Endodermal cell (in vitro differentiated cells): Measurements from ENCODE around the gene CPT1A. TPM values are rescaled to one million over a fixed set of nuclear protein-coding genes. Genes with fewer than 3 reads are reported as not detected.
A peak's percentile ranks its signal among the peaks of the same experiment; 100 is the strongest.

ENCODE experiments used
- DNase-seq: peaks from one replicate; pipeline ENCODE4 v3.0.0-alpha.2; 2017
- H3K27ac ChIP-seq: 2 replicates; pipeline ENCODE4 v1.5.1; 2013; ENCODE audit warnings: mild to moderate bottlenecking, low read depth, low read length, moderate library complexity
- H3K27me3 ChIP-seq: 2 replicates; pipeline ENCODE4 v1.6.1; 2013; ENCODE audit warnings: mild to moderate bottlenecking, low read length, moderate library complexity; ENCODE audit not compliant: insufficient read depth, control insufficient read depth, poor library complexity, severe bottlenecking
- H3K36me3 ChIP-seq: 2 replicates; pipeline ENCODE4 v1.7.0; 2013; ENCODE audit warnings: mild to moderate bottlenecking, low read length, moderate library complexity; ENCODE audit not compliant: control insufficient read depth, insufficient read depth
- H3K4me1 ChIP-seq: one replicate; pipeline ENCODE4 v1.7.0; 2013; ENCODE audit warnings: low read length; ENCODE audit not compliant: control insufficient read depth, insufficient read depth
- H3K4me3 ChIP-seq: 2 replicates; pipeline ENCODE4 v1.5.1; 2013; ENCODE audit warnings: mild to moderate bottlenecking, low read length, moderate library complexity
- H3K9ac ChIP-seq: 2 replicates; pipeline ENCODE4 v1.6.1; 2013; ENCODE audit warnings: mild to moderate bottlenecking, low read length, moderate library complexity; ENCODE audit not compliant: poor library complexity, severe bottlenecking; ENCODE audit errors: extremely low read depth
- H3K9me3 ChIP-seq: 2 replicates; pipeline ENCODE4 v1.6.1; 2013; ENCODE audit warnings: mild to moderate bottlenecking, low read length, moderate library complexity; ENCODE audit not compliant: control insufficient read depth
- H3K27ac Mint-ChIP-seq: 2 replicates; pipeline ENCODE4 v1.8.0; 2020; ENCODE audit warnings: mixed read lengths
- H3K27me3 Mint-ChIP-seq: 2 replicates; pipeline ENCODE4 v1.8.0; 2021; ENCODE audit warnings: mild to moderate bottlenecking, mixed read lengths; ENCODE audit not compliant: insufficient read depth
- H3K36me3 Mint-ChIP-seq: 2 replicates; pipeline ENCODE4 v1.8.0; 2020; ENCODE audit warnings: low read depth, mixed read lengths
- H3K4me1 Mint-ChIP-seq: 2 replicates; pipeline ENCODE4 v1.8.0; 2020; ENCODE audit warnings: mixed read lengths
- H3K4me3 Mint-ChIP-seq: 2 replicates; pipeline ENCODE4 v1.8.0; 2020; ENCODE audit warnings: mild to moderate bottlenecking, moderate library complexity, mixed read lengths
- H3K9me3 Mint-ChIP-seq: 2 replicates; pipeline ENCODE4 v1.8.0; 2020; ENCODE audit warnings: mild to moderate bottlenecking, mixed read lengths
- CTCF ChIP-seq: fragments of 200-600 bp; sonication (generic); conservative IDR thresholded peaks from 2 replicates; pipeline ENCODE4 v1.5.0; 2021; ENCODE audit warnings: antibody characterized with exemption, mild to moderate bottlenecking
- WGBS, 2 experiments: methylation state at CpG; one replicate each; pipeline versions ENCODE4 v1.1.5 to v1.1.7; 2013; ENCODE audit warnings: missing lambda C conversion rate in 2 of 2, mixed read lengths in 1 of 2; ENCODE audit not compliant: insufficient coverage in 1 of 2, insufficient read length in 1 of 2; 5-methylcytosine and 5-hydroxymethylcytosine counted together
- total RNA-seq, 2 donors: library from RNA; stranded (reverse); fragmentation: NEBNext Ultra II Directional in 1 of 2; extraction: Animal tissue kit (Norgen Biotek cat#: 25700) in 1 of 2; gene quantifications; 2 replicates in 1 of 2; 3 replicates in 1 of 2; pipeline ENCODE4 v1.2.1, GENCODE V29; 2021

The CPT1A gene
- total RNA-seq, 2 donors from 2014 or later: 3.3 to 7.3 TPM

DNA sequence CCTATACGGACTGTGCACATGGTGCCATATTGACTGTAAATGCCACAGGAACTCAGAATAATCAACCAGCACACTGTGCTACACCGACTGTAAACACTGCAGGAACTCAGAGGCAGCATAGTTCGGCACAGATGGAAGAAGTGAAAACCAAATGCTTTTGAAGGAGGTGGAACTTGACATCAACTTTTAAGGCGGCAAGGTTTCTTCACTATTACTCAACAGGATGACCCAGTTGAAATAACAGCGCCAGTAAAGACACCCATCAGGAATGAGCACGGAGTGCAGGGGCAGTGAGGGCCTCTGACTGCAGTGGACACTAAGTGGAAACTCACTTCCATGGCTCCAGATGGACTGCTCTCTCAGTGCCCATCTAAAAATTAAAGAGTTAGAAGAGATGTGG lies 106.1 kb downstream of the CPT1A start:
- H3K9me3 Mint-ChIP-seq: no peaks in the 10 kb centered on the region
- H3K27ac Mint-ChIP-seq: no peak overlapping the region
- Histone ChIP-seq H3K4me1 (no peaks in the 10 kb centered on the region), H3K4me3 (no peak overlapping the region), H3K9me3 (no peaks in the 10 kb centered on the region), H3K9ac (no peak overlapping the region), H3K27me3 (no peaks in the 10 kb centered on the region), H3K36me3 (no peaks in the 10 kb centered on the region), H3K27ac (no peak overlapping the region)
- H3K36me3 Mint-ChIP-seq: peaks cover 32% of the 10 kb centered on the region
- no peaks in the 10 kb centered on the region for H3K27me3 Mint-ChIP-seq
- H3K4me3 Mint-ChIP-seq: no peak overlapping the region
- WGBS, 2 experiments: 93 to 95% methylated on average over 6 of the region's 6 CpGs
- no peak for TF ChIP-seq CTCF
- no peak for DNase-seq
- H3K4me1 Mint-ChIP-seq: peaks cover 5% of the 10 kb centered on the region

GRCh38 chr11:68735125-68735524 lies 106.6 kb downstream of the CPT1A start:
- Mint-ChIP-seq H3K4me3 (no peak overlapping the region), H3K27ac (no peak overlapping the region), H3K4me1 (peaks cover under 1% of the 10 kb centered on the region), H3K27me3 (no peaks in the 10 kb centered on the region), H3K36me3 (peaks cover 29% of the 10 kb centered on the region), H3K9me3 (no peaks in the 10 kb centered on the region)
- no peak for TF ChIP-seq CTCF
- no peak overlapping the region for H3K9ac ChIP-seq
- no peak overlapping the region for H3K4me3 ChIP-seq
- H3K27me3 ChIP-seq: no peaks in the 10 kb centered on the region
- H3K36me3 ChIP-seq: no peaks in the 10 kb centered on the region
- DNase-seq: peak; percentile 10
- no peaks in the 10 kb centered on the region for H3K4me1 ChIP-seq
- no peaks in the 10 kb centered on the region for H3K9me3 ChIP-seq
- no peak overlapping the region for H3K27ac ChIP-seq
- WGBS, 2 experiments: 92 to 100% methylated on average over 1 to 6 of the region's 6 CpGs

DNA sequence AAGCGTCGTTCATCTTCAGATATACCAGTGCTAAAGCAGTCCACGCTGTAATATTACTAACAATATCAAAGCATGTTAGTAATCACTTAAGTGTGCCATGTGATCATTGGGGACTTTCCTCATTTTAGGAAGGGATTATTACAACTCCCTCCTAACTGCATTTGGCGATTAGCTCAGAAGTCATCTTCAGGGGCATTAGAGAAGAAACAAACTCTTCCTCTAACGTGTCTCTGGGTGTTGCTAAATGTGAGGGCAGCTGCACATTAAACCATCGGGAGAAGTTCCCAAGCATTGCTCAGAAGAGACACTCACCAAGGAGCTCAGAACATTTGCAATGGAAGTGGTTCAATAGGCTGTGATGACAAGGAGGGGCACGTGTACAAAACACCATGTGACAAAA lies 107.6 kb downstream of the CPT1A start:
- H3K27me3 Mint-ChIP-seq: no peaks in the 10 kb centered on the region
- H3K36me3 Mint-ChIP-seq: peaks cover 31% of the 10 kb centered on the region
- Histone ChIP-seq H3K4me3 (no peak overlapping the region), H3K27me3 (no peaks in the 10 kb centered on the region), H3K9ac (no peak overlapping the region), H3K36me3 (no peaks in the 10 kb centered on the region), H3K4me1 (no peaks in the 10 kb centered on the region), H3K27ac (no peak overlapping the region), H3K9me3 (no peaks in the 10 kb centered on the region)
- DNase-seq: no peak
- H3K27ac Mint-ChIP-seq: no peak overlapping the region
- H3K4me3 Mint-ChIP-seq: no peak overlapping the region
- no peak for TF ChIP-seq CTCF
- no peaks in the 10 kb centered on the region for H3K4me1 Mint-ChIP-seq
- H3K9me3 Mint-ChIP-seq: no peaks in the 10 kb centered on the region
- 92 to 97% methylated on average over 5 to 7 of the region's 7 CpGs for WGBS, 2 experiments
